HG03095 (cell line): Measurements from ENCODE around the gene IL25.
"Not testable (repeated sequence)": the region's sequence is repeated elsewhere in the genome, so short reads cannot be mapped to it uniquely, and the experiment has no call there.

Experiments used
- ATAC-seq: cut with Tn5 transposase; IDR thresholded peaks from one replicate; pipeline ENCODE4 v1.9.1; 2021; ENCODE audit warnings: moderate library complexity; ENCODE audit not compliant: unreplicated experiment

Gene IL25

DNA sequence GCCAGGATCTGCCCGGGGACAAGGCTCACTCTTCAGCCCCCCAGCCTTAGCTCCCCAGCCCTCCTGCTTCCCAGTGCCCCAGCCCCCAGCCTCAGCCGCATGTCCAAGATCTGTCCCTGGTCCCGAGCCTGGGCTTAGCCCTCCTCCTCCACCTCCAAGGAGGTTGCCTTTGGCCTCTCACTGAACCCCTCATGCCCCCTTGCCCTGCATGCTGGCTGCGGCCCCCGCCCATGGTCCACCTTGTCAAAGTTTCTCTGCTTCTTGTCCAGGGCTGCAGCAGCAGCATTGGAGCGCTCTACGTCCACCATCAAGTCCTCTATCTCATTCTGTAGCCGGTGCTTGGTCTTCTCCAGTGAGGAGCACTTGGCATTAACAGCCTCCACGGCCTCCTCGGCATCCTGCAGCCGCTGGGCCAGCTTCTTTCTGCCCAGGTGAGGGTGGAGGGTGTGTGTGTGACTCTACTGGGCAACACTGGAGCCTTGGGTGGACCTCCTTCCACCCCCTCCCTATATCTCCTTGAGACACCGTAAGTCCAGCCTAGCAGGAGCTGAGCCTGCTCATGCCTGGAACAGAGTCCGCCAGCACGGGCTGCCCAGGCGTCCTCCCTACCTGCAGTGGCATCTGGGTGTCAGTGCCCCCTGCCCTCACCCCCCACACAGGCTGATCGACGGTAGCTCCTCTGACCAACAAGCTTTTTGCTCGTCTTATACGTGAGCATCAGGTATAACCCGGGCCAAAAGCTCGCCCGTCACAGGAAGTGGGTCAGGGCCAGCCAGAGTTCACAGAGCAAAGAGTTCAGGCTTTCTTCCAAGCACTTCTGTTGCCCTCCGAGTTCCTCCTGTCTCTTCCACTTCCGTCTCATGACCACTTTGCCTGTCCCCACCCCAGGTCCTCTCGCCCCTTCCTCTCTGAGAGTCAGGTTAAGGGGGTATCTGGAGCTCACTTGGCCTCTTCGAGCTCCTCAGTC, 15.6 kb downstream of the IL25 start:
- no peak for ATAC-seq

DNA sequence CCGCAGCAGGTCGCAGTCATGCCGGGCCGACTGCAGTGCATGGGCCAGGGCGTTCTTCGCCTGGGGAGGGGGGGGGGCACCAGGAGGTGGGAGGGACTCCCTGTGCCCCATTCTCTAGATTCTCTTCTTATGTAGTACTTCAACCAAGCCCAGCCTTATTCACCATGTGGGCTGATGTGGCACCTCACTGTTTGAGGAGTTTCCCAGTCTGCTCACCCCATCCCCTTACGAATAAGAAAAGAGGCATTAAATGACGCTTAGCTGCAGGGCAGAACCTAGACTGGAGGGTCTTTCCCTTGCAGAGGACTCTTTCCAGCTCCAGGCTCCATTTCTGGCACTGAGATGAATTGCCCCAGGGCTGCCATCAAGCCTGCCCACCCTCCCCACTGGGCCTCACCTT, 16.4 kb downstream of the IL25 start:
- no peak for ATAC-seq

DNA sequence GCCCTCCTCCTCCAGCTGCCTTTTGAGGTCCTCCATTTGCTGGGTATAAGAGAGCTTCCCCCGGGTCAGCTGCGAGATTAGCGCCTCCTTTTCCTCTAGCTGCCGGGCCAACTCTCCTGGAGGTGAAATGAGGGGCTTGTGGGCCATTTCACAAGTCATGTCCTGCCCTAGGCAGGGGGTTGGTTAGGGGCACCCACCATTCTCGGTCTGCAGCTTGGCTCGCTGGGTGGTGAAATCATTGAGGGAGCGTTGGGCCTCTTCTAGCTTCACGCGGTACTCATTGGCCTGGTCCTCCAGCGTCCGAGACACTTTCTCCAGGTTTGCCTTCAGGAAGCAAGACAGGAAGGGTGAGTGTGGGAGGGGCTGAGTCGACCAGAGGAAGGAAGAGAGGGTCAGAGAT, 16.8 kb downstream of the IL25 start:
- ATAC-seq, result no peak

DNA sequence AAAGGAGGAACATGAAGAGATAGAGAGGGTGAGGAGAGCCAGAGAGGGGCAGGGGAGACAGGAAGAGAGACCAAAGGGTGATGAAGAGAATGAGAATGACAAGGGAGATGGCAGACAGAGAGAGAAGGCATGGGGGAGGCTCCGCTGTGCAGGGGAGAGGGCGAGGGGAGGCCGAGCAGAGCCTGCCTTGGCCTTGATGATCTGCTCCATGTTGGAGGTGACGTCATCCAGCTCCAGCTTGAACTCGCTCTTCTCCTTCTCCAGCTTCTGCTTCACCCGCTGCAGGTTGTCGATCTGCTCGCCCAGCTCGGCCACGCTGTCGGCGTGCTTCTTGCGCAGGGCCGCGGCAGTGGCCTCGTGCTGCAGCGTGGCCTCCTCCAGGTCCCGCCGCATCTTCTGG, 17.3 kb downstream of the IL25 start:
- not testable (repeated sequence) for ATAC-seq

DNA sequence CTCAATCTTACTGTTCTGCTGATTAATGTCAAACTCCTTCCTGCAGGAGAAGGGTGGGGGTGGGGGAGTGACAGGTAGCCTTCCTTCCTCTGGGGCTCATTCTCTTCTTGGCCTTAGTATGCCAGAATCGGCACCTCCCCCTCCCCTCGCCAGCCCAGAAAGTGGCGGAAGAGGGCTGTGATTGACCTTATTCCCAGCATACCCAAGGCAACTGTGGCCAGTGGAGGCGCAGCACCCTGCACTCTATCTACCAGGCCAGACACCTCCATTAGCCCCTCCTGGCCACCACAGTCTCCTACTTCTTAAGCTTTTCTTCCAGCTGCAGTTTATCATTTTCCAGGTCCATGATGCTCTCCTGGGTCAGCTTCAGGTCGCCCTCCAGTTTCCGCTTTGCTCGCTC, 20.0 kb downstream of the IL25 start:
- no peak for ATAC-seq

DNA sequence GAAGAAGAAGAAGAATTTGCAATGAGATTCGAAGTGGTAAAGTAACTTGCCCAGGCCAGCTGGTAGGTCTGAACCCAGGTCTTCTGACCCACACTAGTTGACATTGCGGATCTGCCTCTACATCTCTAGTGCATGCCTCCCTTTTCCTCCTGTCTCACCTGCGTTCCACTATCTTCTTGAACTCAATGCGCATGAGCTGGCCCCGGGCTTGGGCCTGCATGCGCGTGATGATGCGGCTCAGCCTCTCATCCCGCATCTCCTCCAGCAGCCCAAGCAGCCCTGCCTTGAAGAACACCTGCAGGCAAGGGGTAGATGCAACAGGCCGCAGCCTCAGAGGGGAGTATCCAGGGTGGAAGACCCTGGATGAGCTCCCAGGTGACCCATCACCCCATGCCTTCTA, 23.5 kb downstream of the IL25 start:
- ATAC-seq, result no peak

DNA sequence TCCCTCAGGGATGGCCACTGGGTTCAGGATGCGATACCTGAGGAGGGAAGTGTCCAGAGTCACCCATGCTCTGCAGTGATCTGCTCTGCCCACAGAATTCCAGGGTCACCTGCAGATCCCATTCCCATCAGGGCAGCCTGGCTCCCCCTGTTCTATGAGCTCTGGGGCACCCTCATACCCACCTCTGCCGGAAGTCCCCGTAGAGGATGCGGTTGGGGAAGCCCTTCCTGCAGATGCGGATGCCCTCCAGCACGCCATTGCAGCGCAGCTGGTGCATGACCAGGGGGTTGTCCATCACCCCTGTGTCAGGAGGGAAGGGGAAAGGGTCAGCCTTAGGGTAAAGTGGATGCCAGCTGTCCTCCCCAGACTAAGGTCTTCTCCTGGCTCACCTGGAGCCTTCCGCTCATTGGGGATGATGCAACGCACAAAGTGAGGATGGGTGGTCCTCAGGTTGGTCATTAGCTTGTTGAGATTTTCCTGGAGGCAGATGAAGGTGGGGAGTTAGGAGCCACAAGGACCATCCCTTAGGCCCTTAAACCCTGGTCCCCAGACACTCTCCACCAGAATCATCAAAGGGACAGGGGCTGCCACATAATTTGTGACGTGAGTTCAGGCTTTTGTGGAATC, 24.3 kb downstream of the IL25 start:
- ATAC-seq, result no peak

DNA sequence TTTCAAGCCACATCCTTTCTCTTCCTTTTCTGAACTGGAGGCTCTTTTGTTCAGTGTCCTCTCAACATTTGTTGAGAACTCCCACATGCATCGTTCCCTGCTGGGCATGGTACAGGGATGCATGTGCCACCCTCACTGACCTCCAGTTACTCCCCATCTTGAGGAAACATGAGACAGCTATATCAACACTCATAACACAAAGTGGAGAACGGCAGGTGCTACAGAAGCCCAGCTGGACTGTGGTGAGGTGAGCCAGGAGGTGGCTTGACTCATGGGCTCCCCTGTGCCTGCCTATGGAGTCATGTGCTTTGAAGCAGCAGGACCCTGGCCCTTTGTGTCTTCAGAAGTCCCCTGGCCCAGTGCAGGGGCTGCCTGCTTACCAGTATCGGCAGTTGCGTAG, 25.7 kb downstream of the IL25 start:
- ATAC-seq, result no peak

DNA sequence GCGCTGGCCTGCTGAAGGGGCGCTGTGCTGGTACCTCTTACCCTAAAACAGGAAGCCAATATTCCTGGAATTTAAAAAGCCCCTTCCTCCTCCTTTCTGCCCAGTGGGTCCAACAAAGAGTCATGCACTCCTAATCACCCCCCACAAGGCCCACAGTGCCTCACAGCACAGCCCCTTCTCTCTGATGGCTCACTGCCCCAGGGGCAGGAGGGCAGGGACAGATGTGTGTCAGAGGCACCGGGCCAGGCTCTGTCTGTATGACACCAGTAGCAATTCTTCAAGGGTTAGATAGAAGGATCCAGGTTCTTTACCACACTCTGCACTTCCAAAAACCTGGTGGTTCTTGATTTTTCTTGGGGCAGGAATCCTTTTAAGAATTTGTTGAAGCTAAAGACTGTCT, 26.5 kb downstream of the IL25 start:
- no peak for ATAC-seq

DNA sequence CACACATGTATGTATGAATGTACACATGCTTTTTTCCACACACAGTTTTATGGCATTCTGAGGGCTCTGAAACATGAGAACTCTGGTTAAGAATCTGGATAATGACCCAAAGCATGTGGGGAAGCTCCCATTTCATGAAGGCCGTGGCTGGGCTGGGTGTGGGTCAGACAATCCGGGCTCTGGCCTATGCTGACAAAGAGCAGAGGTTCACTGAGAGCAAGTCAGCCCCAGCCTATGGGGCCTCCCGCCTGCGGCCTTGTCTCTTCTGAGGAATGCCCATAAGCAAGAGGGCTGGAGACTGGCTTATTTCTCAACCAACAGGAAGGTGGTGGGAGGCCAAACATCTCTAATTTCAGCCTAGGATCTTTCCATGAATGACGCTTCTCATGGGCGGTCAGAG, 27.0 kb downstream of the IL25 start:
- no peak for ATAC-seq

DNA sequence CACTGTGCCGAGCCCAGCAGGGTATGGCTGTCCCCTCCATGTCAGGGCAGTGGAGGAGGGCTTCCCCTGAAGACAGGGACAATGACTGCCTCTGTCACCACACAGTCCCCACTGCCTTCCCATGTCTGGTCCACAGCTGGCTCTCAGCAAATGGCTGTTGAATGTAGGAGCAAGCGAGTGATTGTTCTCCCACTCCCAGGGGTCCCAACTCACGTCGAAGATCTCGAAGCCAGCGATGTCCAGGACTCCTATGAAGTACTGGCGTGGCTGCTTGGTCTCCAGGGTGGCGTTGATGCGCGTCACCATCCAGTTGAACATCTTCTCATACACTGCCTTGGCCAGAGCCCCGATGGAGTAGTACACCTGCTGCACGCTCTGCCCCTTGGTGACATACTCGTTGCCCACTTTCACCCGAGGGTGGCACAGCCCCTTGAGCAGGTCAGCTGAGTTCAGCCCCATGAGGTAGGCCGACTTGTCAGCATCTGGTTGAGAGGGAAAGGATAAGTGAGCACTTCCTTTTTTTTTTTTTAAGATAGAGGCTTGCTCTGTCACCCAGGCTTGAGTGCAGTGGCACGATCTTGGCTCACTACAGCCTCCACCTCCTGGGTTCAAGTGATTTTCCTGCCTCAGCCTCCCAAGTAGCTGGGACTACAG, 28.0 kb downstream of the IL25 start:
- not testable (repeated sequence) for ATAC-seq

DNA sequence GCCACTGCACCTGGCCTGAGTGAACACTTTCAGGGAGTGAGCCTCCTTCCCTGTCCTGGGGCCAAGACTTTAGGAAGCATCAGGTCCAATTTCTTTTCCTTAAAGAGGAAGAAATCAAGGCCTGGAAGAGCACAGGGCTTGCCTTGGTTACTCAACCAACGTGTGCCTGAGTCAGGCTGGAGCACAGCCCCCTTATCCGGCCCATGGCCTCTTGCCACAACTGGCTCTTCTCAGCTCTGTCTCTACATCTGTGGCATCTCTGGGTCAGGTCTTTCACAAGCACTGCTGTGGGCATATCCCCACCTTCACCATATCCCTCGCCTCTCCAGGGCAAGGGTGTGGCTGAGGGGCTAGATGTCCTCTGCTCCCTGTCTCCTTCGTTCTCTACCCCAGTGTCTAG, 28.7 kb downstream of the IL25 start:
- no peak for ATAC-seq

DNA sequence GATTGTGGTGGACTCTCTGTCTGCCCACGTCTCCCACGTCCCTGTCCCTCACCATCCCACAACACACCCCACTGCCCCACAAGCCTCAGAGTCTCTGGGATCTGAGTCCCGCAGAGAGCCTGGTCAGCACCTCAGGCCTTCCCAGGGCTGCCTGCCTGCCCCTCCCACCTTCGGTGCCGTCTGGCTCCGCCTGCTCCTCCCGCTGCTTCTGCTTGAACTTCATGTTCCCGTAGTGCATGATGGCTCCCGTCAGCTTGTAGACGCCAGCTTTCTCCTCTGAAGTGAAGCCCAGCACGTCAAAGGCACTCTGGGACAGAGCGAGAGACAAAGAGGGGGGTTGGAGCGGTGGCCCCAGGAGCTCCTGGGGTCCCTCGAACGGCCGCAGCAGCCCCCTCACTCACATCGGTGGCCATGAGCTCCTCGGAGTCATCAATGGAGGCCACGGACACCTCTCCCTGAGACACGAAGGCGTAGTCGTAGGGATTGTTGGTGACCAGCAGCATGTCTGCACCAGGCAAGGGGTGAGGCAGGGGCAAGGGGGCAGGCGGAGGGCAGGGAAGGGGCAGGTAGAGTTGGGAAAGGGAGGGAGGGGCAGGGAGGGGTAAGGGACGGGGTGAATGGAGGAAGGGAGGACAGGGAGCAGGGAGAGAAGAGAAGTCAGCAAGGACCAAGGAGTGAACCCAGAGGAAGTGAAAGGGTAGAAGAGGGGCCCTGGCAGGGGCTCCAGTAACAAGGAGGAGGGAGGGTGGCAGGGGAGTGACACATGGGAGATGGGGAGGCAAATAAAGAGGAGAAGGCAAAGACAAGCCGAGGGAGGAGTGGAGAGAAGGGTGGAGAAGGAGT, 29.9 kb downstream of the IL25 start:
- ATAC-seq, result no peak

DNA sequence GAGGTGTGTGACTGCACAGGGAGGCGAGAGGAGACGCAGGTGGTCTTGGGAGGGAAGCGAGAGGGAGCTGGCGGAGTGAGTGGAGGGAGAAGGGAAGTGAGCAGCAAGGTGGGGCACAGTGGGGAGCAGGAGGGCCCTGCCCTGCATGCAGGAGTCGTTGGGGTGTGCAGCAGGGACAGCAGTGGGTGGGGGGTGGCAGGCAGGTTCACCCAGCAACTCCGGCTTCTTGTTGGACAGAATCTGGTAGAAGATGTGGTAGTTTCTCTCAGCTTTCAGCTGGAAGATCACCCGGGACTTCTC, 30.5 kb downstream of the IL25 start:
- no peak for ATAC-seq

DNA sequence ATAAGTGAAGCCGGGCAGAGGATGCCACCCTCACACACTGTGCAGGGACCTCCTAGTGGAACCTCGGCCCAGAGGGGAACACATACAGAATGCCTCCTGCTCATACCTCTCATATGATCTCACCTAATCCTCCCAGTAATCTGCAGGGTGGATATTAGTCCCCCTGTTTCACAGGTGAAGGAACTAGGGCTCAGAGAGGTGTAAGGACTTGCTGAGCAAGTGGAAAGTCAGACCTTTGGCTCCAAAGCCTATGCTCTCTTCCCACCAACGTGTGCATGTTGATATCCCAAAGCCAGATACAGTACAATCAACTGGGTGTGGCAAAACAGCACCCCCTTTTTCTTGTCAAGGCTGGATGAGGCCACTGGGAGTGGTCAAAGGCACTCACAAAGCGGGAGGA, 31.3 kb downstream of the IL25 start:
- no peak for ATAC-seq

DNA sequence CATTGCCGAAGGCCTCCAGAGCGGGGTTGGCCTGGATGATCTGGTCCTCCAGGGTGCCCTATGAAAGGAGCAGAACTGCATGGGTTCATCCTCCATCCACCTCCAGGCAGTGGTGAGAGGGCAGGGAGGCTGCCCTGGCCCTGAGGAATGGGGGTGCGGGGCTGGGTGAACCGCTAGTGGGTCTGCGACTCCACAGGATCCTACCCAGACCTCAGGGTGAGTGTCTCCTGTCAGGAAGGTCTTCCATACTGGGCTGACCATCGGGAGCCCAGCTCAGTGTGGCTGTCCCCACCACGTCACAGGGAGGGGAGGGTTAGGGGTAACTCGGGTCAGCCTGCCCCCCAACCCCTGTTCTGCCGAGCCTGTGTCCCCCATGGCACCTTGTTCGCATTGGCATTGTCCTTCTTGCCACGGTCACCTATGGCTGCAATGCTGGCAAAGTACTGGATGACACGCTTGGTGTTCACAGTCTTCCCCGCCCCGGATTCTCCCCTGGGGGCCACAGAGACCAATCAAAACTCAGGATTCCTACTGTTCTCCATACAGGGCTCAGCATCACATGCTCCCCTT, 31.8 kb downstream of the IL25 start:
- no peak for ATAC-seq

DNA sequence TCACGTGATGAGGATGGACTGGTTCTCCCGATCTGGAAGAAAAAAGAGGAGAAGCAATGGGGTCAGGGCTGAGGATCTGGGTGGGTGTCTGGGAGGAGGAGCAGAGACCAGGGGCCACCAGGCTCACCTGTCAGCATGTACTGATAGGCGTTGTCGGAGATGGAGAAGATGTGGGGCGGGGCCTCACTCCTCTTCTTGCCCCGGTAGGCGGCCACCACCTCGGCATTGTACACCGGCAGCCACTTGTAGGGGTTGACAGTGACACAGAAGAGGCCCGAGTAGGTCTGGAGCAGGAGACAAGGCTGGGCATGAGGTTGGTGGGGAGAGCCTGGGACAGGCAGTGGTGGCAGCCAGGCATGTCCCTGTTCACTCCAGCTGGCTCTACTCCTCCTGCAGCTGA, 32.5 kb downstream of the IL25 start:
- ATAC-seq, result no peak

DNA sequence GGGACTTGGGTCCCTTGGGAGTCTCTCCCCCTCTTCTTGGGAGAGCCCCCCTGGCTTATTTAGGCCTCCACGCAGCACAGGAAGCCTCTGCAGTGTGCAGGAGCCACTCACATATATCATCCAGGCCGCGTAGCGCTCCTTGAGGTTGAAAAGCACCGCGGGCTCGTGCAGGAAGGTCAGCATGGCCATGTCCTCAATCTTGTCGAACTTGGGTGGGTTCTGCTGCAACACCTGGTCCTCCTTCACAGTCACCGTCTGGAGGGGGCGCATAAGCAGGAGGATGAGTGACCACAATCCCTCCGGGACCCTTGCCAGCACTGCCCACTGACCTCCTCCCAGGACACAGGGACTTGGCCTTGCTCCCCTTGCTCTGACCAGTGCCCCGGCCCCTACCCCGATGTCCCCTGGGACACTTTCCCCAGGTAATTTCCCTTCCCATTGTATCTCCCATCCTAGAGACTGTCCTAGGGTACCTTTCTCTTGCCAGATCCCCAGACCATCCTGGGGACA, 33.0 kb downstream of the IL25 start:
- no peak for ATAC-seq

DNA sequence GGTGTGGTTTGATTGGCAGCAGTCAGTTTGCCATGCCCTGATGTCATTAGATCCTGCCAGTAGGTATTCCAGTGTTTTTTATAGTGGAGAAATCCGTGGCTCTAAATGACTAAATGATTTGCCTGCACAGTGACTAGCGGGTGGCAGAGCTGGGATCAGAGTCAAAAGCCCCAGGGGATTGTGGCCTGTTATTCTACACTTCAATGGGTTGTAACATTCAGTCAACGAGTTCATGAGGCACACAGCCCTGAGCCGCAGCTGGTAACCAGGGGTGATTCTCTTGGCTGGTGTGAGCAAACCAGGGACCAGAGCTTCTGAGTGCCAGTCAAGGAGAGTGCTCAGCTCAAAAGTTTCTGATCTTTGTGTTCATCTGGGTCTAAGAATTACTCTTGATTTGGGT, 33.6 kb downstream of the IL25 start:
- ATAC-seq, result no peak

DNA sequence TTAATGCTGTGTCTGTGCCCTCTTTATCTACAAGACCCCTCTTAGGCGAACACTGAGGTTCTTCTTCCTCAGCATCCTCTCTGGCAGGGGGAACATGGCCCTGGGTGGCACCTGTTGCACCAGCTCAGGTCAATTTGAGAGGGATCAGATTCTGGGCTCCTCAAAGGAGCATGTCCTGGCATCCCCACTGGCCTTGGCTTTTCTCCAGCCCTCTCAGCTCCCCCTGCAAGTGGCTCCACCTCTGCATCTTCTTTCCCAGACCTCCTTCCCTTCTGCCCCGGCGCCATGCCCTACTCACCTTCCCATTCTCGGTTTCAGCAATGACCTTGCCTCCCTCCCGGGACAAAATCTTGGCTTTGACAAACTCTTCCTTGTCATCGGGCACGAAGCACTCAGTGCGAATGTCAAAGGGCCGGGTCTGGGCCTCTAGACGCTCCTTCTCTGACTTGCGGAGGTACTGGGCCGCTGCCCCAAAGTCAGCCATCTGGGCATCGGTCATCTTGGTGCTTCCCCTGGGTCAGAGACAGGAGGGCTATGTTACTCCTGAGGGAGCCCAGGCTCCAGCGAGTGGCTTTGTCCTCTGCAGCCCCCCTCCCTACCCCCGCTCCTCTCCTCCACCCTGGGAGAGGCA, 34.2 kb downstream of the IL25 start:
- ATAC-seq, result no peak
